ENCODE measurements around the gene STX12.
"Not testable (repeated sequence)": the region's sequence is repeated elsewhere in the genome, so short reads cannot be mapped to it uniquely, and the experiment has no call there.

Gene STX12

DNA sequence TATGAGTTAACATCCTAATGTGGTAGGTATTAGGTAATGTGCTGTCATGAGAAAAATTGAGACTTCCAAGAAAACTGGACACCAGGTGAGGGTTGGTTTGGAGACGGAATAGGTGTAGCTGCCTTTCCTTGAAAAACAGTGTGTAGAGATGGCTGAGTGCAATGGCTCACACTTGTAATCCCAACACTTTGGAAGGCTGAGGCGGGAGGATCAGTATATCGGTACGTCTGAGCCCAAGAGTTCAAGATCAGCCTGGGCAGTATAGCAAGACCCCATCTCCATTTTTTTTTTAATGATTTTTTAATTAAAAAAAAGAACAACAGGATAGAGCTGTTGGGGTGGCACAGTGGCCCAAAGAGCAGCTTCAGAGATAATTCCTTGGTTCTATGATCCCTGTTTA lies 50.8 kb downstream of the STX12 start:
- Histone ChIP-seq H2BK15ac (ENCODE audit: low read length) (no peak overlapping the region), H3K9ac (ENCODE audit: low read depth, low read length, poor library complexity) (no peak overlapping the region), H4K91ac (ENCODE audit: low read depth, low read length, poor library complexity) (no peak overlapping the region), H3K4me2 (ENCODE audit: insufficient read depth, low read length, poor library complexity, severe bottlenecking) (no peak overlapping the region), H4K8ac (ENCODE audit: low read depth, low read length) (no peak overlapping the region), H3K79me1 (ENCODE audit: low read depth, low read length) (no peaks in the 10 kb centered on the region), H3K27ac (replicated peaks; ENCODE audit: low read length) (no peak overlapping the region), H3K4me3 (ENCODE audit: low read length in 2 of 2) (no peak overlapping the region), H3K14ac (ENCODE audit: low read length) (no peak overlapping the region), H3K9me3 (replicated peaks in 1 of 2; ENCODE audit: control insufficient read depth in 2 of 2, insufficient read depth in 1 of 2, low read depth in 1 of 2, low read length in 2 of 2) (no peaks in the 10 kb centered on the region), H2AK5ac (ENCODE audit: low read depth, low read length) (no peak overlapping the region), H3K18ac (ENCODE audit: low read length) (no peak overlapping the region), H3K23ac (ENCODE audit: low read depth, low read length, poor library complexity) (no peak overlapping the region), H3K4me1 (ENCODE audit: control insufficient read depth in 2 of 2, insufficient read depth in 1 of 2, low read depth in 1 of 2, low read length in 2 of 2) (no peaks in the 10 kb centered on the region), H2BK5ac (ENCODE audit: low read length) (no peak overlapping the region), H2AFZ (ENCODE audit: low read length) (no peak overlapping the region), H2BK12ac (ENCODE audit: low read length) (no peak overlapping the region), H3K36me3 (replicated peaks in 1 of 2; ENCODE audit: control insufficient read depth in 2 of 2, insufficient read depth in 2 of 2, low read length in 2 of 2) (peaks cover 2 to 15% of the 10 kb centered on the region in 2 donors), H3K4ac (ENCODE audit: low read length) (no peak overlapping the region), H2BK120ac (ENCODE audit: low read depth, low read length) (no peak overlapping the region), H3K27me3 (ENCODE audit: control insufficient read depth in 3 of 3, insufficient read depth in 3 of 3, low read depth in 1 of 3, low read length in 3 of 3) (no peaks in the 10 kb centered on the region)
- DNase-seq (ENCODE audit: low spot score) = no peak
- no CpG with 5 or more reads among the region's 4 CpGs for WGBS, 2 donors (ENCODE audit: extremely low coverage in 2 of 2, insufficient read length in 2 of 2, insufficient replicate concordance in 1 of 2)

- Histone ChIP-seq H2BK15ac (ENCODE audit: low read length) (no peak overlapping the region), H3K4me1 (ENCODE audit: control insufficient read depth in 2 of 2, insufficient read depth in 1 of 2, low read depth in 1 of 2, low read length in 2 of 2) (no peaks in the 10 kb centered on the region), H4K91ac (ENCODE audit: low read depth, low read length, poor library complexity) (no peak overlapping the region), H3K27ac (replicated peaks; ENCODE audit: low read length) (no peak overlapping the region), H3K18ac (ENCODE audit: low read length) (no peak overlapping the region), H3K4me3 (ENCODE audit: low read length in 2 of 2) (no peak overlapping the region), H3K36me3 (replicated peaks in 1 of 2; ENCODE audit: control insufficient read depth in 2 of 2, insufficient read depth in 2 of 2, low read length in 2 of 2) (peaks cover 2 to 13% of the 10 kb centered on the region in 2 donors), H3K23ac (ENCODE audit: low read depth, low read length, poor library complexity) (no peak overlapping the region), H3K9ac (ENCODE audit: low read depth, low read length, poor library complexity) (no peak overlapping the region), H3K4ac (ENCODE audit: low read length) (no peak overlapping the region), H2AK5ac (ENCODE audit: low read depth, low read length) (no peak overlapping the region), H2AFZ (ENCODE audit: low read length) (no peak overlapping the region), H3K14ac (ENCODE audit: low read length) (no peak overlapping the region), H3K27me3 (ENCODE audit: control insufficient read depth in 3 of 3, insufficient read depth in 3 of 3, low read depth in 1 of 3, low read length in 3 of 3) (no peaks in the 10 kb centered on the region), H2BK120ac (ENCODE audit: low read depth, low read length) (no peak overlapping the region), H3K9me3 (replicated peaks in 1 of 2; ENCODE audit: control insufficient read depth in 2 of 2, insufficient read depth in 1 of 2, low read depth in 1 of 2, low read length in 2 of 2) (no peaks in the 10 kb centered on the region), H4K8ac (ENCODE audit: low read depth, low read length) (no peak overlapping the region), H2BK12ac (ENCODE audit: low read length) (no peak overlapping the region), H3K79me1 (ENCODE audit: low read depth, low read length) (no peaks in the 10 kb centered on the region), H2BK5ac (ENCODE audit: low read length) (no peak overlapping the region), H3K4me2 (ENCODE audit: insufficient read depth, low read length, poor library complexity, severe bottlenecking) (no peak overlapping the region)
- no peak for DNase-seq (ENCODE audit: low spot score)
- WGBS, 2 donors (ENCODE audit: extremely low coverage in 2 of 2, insufficient read length in 2 of 2, insufficient replicate concordance in 1 of 2) = no CpG with 5 or more reads among the region's 4 CpGs
Measured at GRCh38 chr1:27824411-27824810, 51.4 kb downstream of the STX12 start.

DNA sequence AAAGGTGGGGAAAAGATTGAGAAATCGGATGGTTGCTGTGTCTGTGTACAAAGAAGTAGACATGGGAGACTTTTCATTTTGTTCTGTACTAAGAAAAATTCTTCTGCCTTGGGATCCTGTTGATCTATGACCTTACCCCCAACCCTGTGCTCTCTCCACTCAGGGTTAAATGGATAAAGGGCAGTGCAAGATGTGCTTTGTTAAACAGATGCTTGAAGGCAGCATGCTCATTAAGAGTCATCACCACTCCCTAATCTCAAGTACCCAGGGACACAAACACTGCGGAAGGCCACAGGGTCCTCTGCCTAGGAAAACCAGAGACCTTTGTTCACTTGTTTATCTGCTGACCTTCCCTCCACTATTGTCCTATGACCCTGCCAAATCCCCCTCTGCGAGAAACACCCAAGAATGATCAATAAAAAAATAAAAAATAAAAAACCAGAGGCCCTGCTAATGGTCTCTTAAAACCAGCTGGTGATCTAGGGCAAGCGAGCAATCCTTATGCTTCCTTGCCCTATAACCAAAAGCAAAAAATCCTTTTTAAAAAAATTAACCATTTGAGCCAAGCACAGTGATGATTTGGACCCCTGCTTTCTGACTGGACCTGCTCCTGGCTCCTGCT lies 56.4 kb downstream of the STX12 start:
- not testable (repeated sequence) for H2BK120ac ChIP-seq (ENCODE audit: low read depth, low read length); DNase-seq (ENCODE audit: low spot score); H3K18ac ChIP-seq (ENCODE audit: low read length); H3K4ac ChIP-seq (ENCODE audit: low read length); H3K27me3 ChIP-seq (ENCODE audit: control insufficient read depth in 3 of 3, insufficient read depth in 3 of 3, low read depth in 1 of 3, low read length in 3 of 3); H2AFZ ChIP-seq (ENCODE audit: low read length); H3K79me1 ChIP-seq (ENCODE audit: low read depth, low read length); H3K4me2 ChIP-seq (ENCODE audit: insufficient read depth, low read length, poor library complexity, severe bottlenecking); H2BK15ac ChIP-seq (ENCODE audit: low read length); H4K8ac ChIP-seq (ENCODE audit: low read depth, low read length); H3K27ac ChIP-seq (replicated peaks; ENCODE audit: low read length); H2BK5ac ChIP-seq (ENCODE audit: low read length); H3K14ac ChIP-seq (ENCODE audit: low read length); H4K91ac ChIP-seq (ENCODE audit: low read depth, low read length, poor library complexity); H2AK5ac ChIP-seq (ENCODE audit: low read depth, low read length); H2BK12ac ChIP-seq (ENCODE audit: low read length); H3K4me1 ChIP-seq (ENCODE audit: control insufficient read depth in 2 of 2, insufficient read depth in 1 of 2, low read depth in 1 of 2, low read length in 2 of 2); H3K9ac ChIP-seq (ENCODE audit: low read depth, low read length, poor library complexity); H3K9me3 ChIP-seq (replicated peaks in 1 of 2; ENCODE audit: control insufficient read depth in 2 of 2, insufficient read depth in 1 of 2, low read depth in 1 of 2, low read length in 2 of 2); H3K23ac ChIP-seq (ENCODE audit: low read depth, low read length, poor library complexity)
- Histone ChIP-seq H3K4me3 (ENCODE audit: low read length in 2 of 2) (peak overlapping the region in 1 of 2 donors; percentile 92), H3K36me3 (replicated peaks in 1 of 2; ENCODE audit: control insufficient read depth in 2 of 2, insufficient read depth in 2 of 2, low read length in 2 of 2) (peaks cover 2 to 22% of the 10 kb centered on the region in 2 donors)
- WGBS, 2 donors (ENCODE audit: extremely low coverage in 2 of 2, insufficient read length in 2 of 2, insufficient replicate concordance in 1 of 2) = no CpG with 5 or more reads among the region's 4 CpGs

DNA sequence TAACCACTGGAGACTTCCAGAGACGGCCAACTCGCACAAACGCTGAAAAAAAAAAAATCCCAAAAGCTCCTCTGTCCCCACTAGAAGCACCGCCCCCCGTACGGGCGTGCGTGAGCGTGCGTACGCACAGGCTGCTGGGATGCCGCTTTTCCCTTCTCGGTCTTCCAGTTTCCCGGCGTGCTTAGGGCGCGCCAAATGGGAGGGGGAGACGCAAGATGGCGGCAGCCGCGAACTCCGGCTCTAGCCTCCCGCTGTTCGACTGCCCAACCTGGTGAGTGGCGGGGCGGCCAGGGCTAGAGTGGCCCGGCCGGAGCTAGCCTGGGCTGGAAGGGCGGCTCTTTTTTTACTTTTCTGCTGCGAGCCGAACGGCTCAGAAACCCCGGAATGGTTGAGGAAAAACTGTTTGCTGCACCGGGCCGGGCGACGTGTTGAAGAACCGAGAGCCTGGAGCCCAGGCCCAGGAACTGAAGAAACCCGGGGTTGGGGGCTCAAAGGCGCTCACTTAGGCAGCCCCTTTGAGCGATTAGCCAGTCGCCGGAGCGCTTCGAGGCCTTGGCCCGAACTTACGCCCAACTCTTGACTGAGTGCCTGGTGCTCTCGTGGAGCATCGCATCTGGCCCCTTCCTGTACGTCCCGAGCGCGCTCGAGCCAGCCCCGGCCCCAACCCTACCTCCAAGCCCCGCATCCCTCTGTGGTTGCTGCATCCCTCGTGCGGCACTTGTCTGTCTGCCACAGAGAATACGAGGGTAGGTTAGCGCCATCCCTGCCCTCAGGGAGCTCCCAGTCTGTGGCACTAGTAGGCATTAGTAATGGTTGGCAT lies 57.8 kb downstream of the STX12 start, which contains the start of gene PPP1R8:
TSS of gene PPP1R8 (plus strand) at position 162 of the 820 bp plus-strand sequence. CDS start at position 216, 54 bp downstream.
- Histone ChIP-seq H2BK120ac (ENCODE audit: low read depth, low read length) (peak within 1 kb of the TSS; percentile 19), H3K27ac (replicated peaks; ENCODE audit: low read length) (peak within 1 kb of the TSS; percentile 94), H3K4ac (ENCODE audit: low read length) (peak within 1 kb of the TSS; percentile 26), H3K4me2 (ENCODE audit: insufficient read depth, low read length, poor library complexity, severe bottlenecking) (peak within 1 kb of the TSS; percentile 63), H3K14ac (ENCODE audit: low read length) (peak within 1 kb of the TSS; percentile 77), H2AFZ (ENCODE audit: low read length) (peak within 1 kb of the TSS; percentile 88), H3K18ac (ENCODE audit: low read length) (peak within 1 kb of the TSS; percentile 92), H3K4me1 (ENCODE audit: control insufficient read depth in 2 of 2, insufficient read depth in 1 of 2, low read depth in 1 of 2, low read length in 2 of 2) (peaks cover 4 to 6% of the 10 kb centered on the region in 2 donors), H3K4me3 (ENCODE audit: low read length in 2 of 2) (peak within 1 kb of the TSS; percentile 92 to 93), H2BK15ac (ENCODE audit: low read length) (peak within 1 kb of the TSS; percentile 23), H2BK12ac (ENCODE audit: low read length) (no peak within 1 kb of the TSS), H3K27me3 (ENCODE audit: control insufficient read depth in 3 of 3, insufficient read depth in 3 of 3, low read depth in 1 of 3, low read length in 3 of 3) (no peaks in the 10 kb centered on the region), H2BK5ac (ENCODE audit: low read length) (peak within 1 kb of the TSS; percentile 55), H3K23ac (ENCODE audit: low read depth, low read length, poor library complexity) (peak within 1 kb of the TSS; percentile 98), H3K9me3 (replicated peaks in 1 of 2; ENCODE audit: control insufficient read depth in 2 of 2, insufficient read depth in 1 of 2, low read depth in 1 of 2, low read length in 2 of 2) (no peaks in the 10 kb centered on the region), H2AK5ac (ENCODE audit: low read depth, low read length) (peak within 1 kb of the TSS; percentile 78), H3K36me3 (replicated peaks in 1 of 2; ENCODE audit: control insufficient read depth in 2 of 2, insufficient read depth in 2 of 2, low read length in 2 of 2) (peaks cover 2 to 36% of the 10 kb centered on the region in 2 donors), H4K91ac (ENCODE audit: low read depth, low read length, poor library complexity) (no peak within 1 kb of the TSS), H3K79me1 (ENCODE audit: low read depth, low read length) (peaks cover 3% of the 10 kb centered on the region), H4K8ac (ENCODE audit: low read depth, low read length) (no peak within 1 kb of the TSS), H3K9ac (ENCODE audit: low read depth, low read length, poor library complexity) (peak within 1 kb of the TSS; percentile 90)
- DNase-seq (ENCODE audit: low spot score) = peak; percentile 89
- WGBS, 2 donors (ENCODE audit: extremely low coverage in 2 of 2, insufficient read length in 2 of 2, insufficient replicate concordance in 1 of 2) = no CpG with 5 or more reads among the region's 60 CpGs
